ENCODE data around the gene THBS1. TPM values are rescaled to one million over a fixed set of nuclear protein-coding genes. Genes with fewer than 3 reads are reported as not detected.

The THBS1 gene
- total RNA-seq, 2 experiments from 2014 or later: 5.4 to 6.0 TPM

GRCh38 chr15:39646425-39646824, 65.5 kb downstream of the THBS1 start:
- Mint-ChIP-seq H3K27me3 (peaks cover 13% of the 10 kb centered on the region), H3K9me3 (no peaks in the 10 kb centered on the region), H3K4me3 (no peak overlapping the region), H3K4me1 (peaks cover 4% of the 10 kb centered on the region), H3K36me3 (no peaks in the 10 kb centered on the region), H3K27ac (no peak overlapping the region)
- POLR2A ChIA-PET: no interaction called here
- DNase-seq: no peak
- ATAC-seq (ENCODE audit: low read depth): no peak

Other genes with a start within 250 kb of the THBS1 start
- under 1 TPM; 0.68 to 0.75 TPM for gene FSIP1, start 201.8 kb downstream of the THBS1 start, total RNA-seq